ENCODE results near the gene SKP2.

SKP2 gene

DNA sequence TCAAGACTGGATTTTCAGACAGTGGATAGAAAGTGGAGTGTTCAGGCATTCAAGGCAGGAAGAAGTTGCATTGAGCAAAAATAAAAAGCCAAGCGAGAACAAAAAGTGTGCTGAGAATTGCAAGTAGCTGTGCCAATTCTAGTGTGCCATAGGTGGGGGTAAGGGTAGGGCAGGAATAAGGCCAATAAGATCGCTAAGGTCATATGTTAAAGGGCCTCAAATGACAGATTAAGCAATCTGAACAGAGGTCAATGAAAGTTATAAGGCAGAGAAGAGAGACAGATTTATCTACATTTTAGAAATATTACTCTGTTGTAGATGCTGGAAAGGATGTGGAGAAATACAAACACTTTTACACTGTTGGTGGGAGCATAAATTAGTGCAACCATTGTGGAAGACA, 53.4 kb downstream of the SKP2 start:
- no peak for DNase-seq

DNA sequence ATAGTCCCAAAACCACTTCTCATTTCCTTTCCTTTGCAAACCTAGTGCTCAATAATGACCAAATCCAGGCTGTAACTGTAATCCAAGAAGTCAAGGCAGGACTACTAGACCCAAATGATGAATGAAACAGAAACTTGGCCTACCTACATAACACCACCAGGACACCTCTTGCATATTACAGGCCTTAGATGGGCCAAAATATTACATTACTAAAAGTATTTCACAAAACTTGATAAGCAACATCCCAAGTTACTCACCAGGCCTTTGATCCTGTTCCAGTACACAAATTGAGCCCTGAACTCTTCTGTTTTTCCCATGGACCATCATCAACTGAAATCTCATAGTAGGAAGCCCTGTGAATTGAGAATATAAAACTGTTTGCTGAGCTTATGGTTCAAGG, 55.0 kb downstream of the SKP2 start:
- no peak for DNase-seq

- no peak for DNase-seq
Observed at GRCh38 chr5:36208786-36209185, 56.9 kb downstream of the SKP2 start.

DNA sequence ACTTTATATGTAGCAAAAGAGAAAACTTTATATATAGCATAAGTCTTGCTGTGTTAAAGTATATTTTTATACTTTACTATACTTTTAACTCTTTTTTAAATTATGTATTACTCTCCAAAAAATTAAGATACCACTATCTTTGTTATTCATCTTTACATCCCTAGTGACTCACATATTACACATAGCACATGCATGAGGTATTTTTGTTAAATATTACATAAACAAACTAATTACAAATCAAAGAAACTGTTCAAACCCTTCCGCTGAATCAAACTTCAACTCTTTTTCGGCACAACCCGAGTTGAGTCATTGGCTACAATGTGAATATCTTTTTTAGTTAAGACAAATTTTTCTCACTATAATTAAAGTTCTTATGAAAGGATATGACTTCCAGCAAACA, 57.8 kb downstream of the SKP2 start:
- DNase-seq = no peak

- DNase-seq = no peak
Observed at GRCh38 chr5:36214436-36214835, 62.5 kb downstream of the SKP2 start.

DNA sequence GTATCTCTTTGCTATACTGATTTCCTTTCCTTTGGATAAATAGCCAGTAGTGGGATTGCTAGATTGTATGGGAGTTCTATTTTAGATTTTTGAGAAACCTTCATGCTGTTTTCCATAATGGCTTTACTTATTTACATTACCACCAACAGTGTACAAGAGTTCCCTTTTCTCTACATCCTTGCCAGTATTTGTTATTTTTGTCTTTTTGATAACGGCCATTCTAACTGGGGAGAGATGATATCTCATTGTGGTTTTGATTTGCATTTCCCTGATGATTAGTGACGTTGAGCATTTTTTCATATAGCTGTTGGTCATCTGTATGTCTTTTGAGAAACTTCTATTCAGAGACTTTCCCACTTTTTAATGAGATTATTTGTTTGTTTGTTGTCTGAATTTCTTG, 64.0 kb downstream of the SKP2 start:
- no peak for DNase-seq

- no peak for DNase-seq
Observed at GRCh38 chr5:36217567-36217966, 65.7 kb downstream of the SKP2 start.

- DNase-seq = no peak
Observed at GRCh38 chr5:36217988-36218387, 66.1 kb downstream of the SKP2 start.

DNA sequence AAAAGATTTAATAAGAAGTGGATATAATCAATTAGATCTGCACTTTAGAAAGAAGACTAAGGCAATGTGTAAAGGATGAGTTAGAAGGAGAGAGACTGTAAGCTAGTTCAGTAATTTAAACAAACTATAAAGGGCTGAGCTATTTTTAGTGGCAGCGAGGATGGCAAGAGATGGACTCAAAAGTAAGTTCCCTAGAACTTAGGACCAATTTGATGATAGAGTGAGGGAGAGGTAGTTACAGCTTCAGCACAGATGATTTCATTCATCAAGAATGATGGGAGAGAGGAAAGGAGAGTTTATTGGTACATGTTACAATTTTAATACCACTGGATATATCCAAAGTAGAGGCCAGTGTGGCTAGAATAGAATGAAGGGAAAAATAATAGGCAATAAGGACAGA, 70.7 kb downstream of the SKP2 start:
- DNase-seq = no peak

DNA sequence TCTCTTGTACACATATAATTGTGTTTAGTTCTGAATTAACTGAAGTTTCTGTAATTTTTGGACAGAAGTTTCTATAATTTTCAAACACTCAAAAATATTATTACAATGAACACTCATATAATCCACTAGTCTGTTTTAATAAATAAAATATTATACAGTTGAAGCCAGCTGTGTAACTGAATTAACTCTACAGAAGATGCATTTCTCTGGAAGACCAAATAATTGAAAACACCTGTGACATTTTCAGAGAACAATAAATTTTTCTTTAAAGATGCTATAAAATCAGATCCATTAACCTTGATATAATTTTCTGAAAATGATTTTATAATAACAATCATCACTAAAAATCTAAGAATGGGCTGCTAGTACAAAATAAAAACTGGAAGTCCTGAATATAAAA, 75.1 kb downstream of the SKP2 start:
- DNase-seq = no peak

GRCh38 chr5:36228505-36228904, 76.6 kb downstream of the SKP2 start:
- no peak for DNase-seq

DNA sequence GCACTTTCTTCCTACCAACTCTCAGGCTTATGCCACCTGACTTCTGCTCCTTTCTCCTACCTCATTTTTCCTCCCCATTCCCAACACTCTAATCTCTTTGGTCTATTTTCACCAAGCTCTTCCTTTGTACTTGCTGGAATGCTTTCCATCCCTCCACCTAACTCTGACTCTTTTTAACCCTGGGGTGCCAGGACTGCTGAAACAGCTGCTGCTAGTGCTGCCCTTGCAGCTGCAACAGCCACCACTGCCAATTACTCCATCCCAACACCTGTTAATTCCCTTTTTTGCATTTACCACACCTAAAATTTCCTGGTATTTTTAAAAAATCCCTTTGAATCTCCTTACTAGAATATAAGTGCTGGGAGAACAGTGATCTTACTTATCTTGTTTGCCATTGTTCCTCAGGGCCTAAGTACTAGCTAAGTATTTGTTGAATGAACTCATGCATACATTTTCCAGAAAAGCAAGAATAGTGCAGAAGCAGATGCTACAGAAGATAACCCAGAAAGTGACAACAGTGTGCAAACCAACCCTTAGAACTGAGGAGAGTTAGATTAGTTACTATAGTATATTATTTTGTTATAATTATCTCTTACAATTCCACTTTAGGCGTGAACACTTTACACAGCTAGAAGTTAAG, 78.4 kb downstream of the SKP2 start:
- DNase-seq = no peak

GRCh38 chr5:36232533-36232932, 80.6 kb downstream of the SKP2 start:
- DNase-seq = no peak
